Measurements from ENCODE around the gene NECTIN1. TPM values are rescaled to one million over a fixed set of nuclear protein-coding genes. Genes with fewer than 3 reads are reported as not detected.

NECTIN1 gene
- total RNA-seq, 1 experiment from 2014 or later = 14.8 TPM

DNA sequence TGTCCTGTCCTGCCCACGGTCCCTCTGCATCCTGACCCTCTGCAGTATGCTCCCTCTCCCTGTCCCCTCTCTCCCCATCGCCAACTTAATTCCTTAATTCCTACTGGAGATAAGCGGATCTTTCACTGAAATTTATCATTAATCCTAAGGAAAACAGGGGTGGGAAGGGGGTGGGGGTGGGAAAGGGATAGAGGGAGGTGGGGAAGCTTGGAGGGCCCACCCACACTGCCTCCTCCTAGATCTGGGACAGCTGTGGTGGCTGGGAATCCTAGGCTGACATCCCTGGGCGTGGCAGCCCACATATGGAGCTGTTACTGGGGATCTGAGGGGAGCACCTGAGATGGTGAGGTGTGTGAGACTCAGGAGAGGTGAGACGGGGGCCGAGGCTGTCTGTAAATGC, 14.4 kb downstream of the NECTIN1 start:
- no peak for DNase-seq (ENCODE audit: low read depth)

DNA sequence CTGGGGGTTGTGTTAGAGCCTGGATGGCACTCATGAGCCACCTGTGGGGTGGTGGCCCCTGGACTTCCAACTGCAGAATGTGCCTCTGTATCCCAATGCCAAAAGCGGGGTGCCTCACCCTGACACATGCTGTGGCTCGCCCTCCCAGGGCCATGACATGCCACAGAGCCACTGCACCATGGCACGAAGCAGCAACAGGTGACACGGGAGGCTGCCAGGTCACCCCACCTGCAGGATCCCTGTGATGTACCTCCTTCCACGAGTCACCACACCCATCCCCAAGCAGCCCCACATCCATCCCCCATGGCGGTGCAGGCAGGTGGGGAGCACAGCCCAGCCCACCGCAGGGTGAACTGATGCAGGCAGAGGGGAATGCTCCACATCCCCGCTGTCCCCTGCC, 14.8 kb downstream of the NECTIN1 start:
- DNase-seq (ENCODE audit: low read depth) = no peak

DNA sequence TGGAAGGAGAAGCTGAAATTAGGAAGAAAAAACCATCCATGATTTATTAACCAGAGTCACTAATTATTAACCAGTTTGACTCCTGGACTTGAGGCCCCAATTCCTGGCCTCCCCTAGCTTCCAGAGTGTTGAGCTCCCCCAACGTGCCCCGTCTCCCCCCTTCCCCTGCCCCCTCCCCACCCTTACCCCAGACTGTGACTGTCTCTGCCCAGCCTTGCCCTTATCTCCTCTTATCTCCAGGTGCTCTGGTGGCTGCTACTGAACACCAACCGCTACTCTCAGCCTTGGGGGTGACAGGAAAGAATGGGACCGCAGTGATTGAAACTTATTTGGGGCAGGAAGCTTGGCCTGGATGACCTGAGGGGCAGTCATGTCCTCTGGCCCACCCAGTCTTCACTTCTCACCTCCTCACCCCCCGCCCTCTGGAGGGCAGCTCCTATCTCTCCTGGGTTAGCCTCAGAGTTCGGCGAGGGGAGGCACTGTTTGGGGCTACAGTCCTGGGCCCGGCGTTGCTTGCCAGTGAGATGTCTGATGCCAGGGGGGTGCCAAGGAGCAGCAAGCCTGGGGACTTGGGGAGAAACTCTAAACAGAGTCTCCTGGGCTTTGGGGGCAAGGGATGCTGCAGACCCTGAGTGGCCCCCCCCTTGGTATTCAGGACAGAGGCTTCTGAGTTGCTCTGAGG, 15.5 kb downstream of the NECTIN1 start:
- no peak for DNase-seq (ENCODE audit: low read depth)

DNA sequence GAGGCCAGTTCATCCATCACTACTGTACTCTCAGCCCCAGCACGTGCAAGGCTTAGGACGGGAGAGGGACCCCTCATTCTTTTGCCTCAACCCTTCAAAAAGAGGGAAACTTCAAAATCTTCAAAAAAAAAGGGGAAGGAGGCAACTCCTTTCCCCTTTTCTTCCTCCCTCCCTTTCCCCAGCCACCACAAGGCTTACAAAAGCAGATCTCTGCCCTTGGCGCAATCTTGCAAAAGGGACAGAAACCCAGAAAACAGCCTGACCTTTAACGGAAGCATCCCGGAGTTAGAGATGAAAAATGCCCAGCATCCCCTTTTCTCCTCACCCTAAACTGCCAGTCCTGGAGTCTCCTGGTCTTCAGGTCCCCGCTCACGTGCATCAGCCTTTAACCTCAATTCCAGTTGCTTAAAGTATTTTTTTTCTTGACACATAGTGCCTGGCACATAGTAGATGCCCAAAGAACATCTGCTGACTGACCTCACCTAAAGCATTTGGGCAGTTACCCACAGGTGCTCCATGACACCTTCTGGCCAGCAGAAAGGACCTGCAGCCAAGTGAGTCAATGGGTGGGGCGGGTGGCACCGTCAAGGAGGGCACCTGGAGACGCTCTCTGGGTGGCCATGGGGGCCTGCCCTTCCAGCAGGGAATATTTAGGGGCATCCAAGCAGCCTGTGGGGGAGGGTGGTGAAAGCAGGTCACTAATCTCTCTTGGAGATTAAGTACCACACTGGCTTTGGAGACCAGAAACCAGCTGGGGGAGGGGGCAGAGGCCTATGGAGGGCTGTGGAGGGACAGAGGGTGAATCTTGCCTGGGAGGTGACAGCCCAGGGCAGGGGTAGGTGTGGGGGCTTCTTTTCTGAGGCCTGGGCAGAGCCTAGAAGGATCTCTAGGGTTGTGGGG, 16.3 kb downstream of the NECTIN1 start:
- DNase-seq (ENCODE audit: low read depth) = no peak

DNA sequence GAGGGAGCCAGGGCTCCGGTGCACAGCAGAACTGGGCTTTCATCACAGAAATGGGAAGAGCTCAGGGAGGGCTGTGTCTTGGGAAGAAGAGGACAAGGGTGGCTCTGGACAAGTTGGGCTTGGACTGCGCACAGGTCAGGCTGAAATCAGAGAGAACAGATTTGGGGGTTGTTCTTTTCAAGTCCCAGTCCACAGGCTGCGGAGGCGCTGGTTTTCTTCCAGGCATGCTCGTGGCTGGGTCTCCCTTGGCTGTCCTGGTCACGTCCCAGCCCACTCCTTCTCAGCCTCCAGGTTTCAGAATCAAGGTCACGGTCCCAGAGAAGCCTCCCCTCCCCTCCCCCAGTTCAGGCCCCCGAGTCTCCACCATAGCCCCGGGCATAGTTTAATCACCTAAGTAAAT, 17.0 kb downstream of the NECTIN1 start:
- DNase-seq (ENCODE audit: low read depth) = no peak

DNA sequence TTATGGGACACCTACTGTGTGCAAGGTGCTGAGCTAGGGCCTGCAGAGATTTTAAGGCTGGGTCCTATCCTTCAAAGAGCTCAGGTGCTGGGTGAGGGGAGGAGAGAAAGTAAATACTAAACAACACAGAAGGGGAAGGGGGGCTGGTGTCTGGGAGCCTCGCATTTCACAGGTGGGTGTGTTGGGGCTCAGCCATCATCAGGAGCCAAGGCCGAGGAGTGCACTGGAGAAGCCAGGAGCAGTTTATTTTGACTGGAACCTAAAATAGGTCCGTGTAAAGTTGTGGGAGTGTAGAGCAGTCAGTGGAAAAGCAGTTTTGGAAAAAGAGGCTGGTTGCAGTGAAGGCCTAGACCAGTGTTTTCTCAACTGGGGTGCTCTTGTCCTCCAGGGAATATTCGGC, 17.5 kb downstream of the NECTIN1 start:
- no peak for DNase-seq (ENCODE audit: low read depth)

DNA sequence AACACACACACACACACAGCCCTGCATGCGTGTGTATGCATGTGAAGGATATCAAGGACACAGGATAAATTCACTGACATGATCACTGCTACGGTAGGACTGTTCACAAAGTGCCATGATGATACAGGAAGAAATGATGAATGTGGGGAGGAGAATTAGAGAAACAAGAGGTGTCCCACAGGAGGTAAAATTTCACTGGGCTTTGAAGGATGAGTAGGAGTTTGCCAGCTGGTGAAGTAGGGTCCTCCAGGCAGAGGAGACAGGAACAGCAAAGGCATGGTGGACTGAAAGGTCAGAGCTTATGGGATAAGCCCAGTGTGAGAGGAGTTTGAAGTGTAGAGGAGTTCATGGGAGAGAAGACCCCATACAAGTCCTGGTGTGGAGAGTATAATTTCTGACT, 18.6 kb downstream of the NECTIN1 start:
- DNase-seq (ENCODE audit: low read depth) = no peak

DNA sequence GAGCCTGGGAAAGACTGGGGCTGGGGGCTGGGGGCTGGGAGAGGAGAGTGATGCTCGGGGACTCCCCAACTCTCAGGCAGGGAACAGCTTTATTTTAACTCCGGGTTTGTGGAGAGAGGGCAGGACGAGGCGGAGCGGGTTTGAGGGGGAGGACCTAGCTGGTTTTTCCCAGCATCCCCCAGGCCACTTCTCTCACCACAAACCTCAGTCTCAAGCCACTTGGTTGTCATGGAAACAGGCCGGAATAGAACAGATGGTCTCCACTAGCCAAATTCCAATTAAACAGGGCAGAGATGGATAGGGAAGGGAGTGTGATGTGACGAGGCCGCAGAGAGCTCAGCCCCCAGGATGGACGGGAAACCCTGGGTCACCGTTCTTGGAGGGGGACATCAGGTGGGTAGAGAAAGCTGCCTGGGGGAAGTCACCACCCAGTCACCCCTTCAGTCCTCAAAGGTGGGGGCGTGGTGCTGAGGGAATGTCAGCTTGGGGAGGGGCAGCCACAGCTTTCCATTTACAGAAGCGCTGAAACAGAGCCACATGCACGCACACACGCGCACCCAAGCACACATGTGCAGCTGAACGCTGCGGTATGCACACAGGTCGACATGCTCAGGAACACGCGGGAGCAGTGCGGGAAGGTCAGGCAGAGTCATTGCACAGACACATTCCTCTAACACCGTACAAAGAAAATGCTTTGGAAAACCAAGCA, 19.2 kb downstream of the NECTIN1 start:
- DNase-seq (ENCODE audit: low read depth) = peak; percentile 20

DNA sequence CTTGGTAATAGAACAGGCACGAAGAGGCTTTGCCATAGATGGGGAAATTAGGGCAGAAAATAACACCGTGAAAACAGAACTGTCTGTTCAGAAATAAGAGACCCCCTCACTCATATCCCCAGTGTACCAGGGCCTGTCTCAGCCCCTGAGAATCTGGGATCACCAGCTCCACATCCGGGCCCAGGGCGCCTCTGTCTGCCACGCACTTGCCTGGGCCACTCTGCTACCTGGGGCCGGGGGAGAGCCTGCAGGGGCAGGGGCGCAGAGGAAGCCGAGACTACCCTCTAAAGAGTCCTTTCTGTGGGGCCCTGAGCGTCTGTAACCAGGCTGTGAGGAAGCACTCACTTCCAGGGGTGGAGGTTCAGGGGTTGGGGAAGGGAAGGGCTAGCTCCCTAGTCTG, 19.8 kb downstream of the NECTIN1 start:
- DNase-seq (ENCODE audit: low read depth) = no peak

DNA sequence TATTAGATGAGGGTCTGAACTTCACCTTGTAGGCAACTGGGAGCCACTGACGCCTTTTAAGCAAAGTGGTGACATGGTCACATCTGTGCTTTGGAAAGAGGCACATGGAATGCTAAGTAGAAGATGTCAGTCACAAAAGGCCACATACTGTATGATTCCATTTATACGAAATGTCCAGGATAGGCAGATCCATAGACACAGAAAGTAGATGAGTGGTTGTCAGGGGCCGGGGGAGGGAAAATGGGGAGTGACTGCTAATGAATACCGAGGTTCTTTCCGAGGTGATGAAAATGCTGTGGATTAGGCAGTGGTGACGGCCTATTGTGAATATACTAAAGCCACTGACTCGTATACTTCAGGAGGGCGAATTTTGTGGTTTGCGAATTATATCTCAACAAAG, 20.6 kb downstream of the NECTIN1 start:
- DNase-seq (ENCODE audit: low read depth) = no peak

DNA sequence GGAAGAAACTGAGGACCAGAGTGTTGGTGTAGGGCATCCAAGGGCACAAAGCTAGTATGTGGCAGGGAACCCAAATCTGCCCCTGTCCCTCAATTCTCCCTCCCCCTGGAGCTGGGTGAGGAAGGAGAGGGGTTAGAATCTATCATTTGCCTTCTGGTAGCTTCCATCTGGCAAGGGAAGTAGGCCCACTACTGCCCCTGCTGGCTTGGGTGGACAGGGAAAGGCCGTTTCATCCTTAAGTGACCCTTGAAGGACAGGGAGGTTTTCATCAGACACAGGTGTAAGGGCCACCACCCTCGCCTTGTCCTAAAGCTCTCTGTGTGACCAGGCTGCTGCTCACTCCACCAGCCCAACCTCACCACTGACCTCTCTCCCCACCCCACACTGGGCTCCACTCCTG, 22.1 kb downstream of the NECTIN1 start:
- no peak for DNase-seq (ENCODE audit: low read depth)

DNA sequence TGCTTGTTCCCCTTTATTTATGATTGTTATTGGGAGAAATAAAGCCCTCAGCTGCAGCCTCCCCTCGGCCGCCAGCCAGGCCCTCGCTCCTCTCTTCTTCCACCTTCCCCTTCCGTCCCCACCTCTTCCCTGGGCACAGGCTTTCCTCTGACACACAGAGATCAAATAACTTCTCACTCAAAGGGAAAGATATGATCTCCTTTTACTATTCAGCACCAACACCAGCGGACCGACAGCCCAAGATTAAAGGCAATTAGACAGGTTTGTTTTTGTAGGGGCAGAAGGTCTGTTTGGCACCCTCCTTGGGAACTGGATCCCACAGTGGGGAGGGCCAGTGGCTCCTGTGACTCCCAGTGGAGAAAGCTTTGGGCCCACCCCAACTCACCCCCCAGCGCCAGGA, 23.0 kb downstream of the NECTIN1 start:
- no peak for DNase-seq (ENCODE audit: low read depth)

DNA sequence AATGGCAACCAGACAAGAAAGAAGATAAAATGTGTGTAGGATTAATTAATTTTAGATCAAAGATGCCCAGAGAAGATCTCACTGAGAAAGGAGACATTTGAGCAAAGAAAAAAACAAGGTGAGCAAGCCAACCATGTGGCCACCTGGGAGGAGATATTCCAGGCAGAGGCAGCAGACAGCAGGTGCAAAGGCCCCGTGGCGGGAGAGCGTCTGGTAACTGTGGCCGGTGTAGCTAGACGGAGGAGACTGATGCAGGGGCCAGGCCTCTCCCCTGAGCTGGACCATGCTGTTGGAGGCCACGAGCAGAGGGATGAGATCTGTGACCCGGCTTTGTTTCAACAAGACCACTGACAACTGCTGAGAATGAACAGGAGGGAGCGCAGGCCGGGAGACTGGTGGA, 23.6 kb downstream of the NECTIN1 start:
- DNase-seq (ENCODE audit: low read depth) = no peak

DNA sequence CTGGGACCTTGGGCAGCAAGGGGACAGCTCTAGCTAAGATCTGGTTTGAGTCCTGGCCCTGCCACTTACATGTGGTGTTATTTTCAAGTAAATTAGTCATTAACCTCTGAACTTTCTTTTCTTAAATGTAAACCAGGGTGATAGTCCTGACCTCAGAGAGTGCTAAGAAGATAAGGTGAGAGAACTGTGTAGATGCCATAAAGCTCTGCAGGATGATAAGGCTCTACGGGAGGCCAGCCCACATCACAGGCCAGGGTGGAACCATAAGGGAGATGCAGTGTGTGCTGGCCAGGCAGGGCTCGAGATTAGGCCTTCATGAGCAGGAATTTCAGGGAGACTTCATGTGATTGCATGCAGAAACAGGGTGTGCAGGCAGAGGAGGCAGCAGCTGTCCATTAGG, 24.2 kb downstream of the NECTIN1 start:
- no peak for DNase-seq (ENCODE audit: low read depth)

DNA sequence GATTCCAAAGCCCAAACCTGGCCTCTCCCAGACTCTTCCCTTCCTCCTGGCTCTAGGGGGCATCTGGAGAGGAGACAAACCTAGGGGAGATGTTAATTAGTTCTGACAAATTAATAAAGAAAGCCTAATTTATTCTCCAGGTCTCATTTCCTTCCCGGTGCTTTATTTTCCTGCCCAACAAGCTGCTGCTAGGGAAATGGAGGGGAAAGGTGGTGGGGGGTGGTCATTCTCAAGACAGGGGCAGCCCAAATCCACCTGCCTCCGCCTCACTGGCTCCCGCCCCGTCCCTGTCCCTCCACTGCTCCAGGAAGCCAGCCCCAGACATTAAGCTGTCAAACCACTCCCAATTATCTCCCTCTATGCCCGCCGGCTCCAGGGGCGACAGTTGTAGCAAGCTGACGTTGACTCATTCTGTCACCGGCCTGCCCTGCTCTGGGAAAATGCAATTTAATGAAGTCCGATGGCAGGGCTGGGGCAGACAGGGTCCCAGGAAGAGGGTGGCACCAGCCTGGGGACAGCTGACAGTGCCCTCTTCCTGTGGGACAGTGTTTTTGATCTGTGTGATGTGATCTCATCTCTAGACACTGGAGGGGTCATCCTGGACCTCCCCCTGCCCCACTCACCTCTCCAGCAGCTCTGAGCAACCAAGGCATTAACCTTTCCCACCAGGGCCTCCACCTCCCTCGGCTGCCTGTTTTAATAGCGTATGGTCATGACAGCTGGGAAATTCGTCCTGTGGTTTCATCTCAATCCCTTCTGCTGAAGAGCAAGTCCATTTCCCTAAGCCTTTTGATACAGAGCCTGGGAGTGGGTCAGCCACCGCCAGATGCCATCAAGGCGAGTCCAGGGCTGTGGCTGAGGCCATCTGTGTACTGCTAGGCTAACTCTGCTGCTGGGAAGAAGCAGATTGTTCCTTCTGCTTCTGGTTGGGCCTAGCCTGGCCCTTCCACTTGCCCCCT, 27.1 kb downstream of the NECTIN1 start:
- peak; percentile 19 for DNase-seq (ENCODE audit: low read depth)

DNA sequence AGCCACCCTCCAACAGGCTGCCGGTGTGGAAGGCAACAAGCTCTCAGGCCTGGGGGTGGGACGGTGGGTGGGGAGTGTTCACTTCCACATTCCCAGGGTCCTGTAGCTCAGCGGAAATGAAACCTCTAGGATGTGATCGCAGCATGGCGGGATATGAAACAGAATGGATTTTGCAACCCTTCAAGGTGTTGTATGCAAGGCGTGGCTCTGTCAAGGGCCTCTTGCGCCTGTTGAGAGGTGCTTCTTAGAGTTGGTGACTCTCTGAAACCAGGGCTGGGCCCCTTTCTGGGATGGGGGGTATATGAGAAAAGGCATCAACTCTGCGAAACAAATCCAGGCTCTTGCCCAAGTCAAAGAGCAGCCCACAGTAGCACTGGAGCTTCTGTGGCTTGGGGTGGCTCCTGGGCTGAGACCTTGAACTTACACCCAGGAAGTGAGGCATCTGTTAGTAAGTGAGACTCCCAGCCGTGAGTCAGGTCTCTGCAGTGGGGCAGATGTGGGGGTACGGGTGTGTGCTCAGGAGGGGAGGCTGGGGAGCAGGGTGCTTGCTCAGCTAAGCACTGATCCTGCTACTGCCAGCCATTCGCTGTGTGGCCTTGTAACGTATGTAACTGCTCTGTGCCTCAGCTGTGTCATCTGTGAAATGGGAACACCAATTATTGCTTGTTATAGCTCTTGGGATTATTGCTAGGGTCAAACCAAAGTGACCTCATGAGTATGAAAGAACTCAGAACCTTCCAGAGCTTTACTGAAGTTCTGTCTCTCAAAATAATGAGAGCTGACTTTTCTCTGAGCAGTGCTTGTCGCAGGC, 28.3 kb downstream of the NECTIN1 start:
- DNase-seq (ENCODE audit: low read depth) = no peak

DNA sequence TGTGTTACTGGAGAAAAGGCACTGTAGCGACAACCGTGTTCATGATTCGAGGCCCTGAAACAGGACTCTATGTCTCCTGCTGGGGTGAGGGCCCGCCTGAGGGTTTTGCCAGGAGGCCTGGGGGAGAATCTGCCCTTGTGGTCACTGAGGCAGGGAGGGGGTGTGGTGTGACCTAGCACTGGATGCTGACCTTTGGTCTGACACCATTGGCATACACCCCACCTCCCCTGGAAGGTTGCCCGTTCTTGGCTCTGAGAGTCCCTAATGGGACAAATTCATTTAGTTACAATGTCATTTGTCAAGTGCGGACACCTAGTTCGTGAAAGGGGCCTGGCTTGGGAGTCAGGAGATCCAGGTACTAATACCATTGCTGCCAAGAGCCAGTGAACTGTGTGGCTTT, 29.0 kb downstream of the NECTIN1 start:
- no peak for DNase-seq (ENCODE audit: low read depth)

DNA sequence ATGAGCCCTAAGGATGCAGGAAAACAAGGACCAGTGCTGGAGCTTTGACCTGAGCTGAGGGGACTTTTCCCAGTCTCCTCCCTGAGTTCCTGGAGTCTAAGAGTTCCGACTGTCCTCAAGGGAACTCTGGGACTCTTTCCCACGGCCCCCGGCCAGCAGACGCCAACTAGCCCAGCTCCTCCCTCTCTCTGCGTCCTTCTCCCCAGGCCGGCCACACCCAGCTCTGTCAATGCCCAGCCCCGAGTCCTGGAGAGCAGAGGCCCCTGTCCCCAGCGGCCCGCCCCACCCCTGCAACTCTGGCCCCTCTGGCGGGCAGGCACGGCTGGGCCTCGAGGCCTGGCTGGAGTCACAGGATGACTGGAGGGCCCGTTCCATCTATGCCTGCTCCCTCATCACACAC, 29.8 kb downstream of the NECTIN1 start:
- no peak for DNase-seq (ENCODE audit: low read depth)

DNA sequence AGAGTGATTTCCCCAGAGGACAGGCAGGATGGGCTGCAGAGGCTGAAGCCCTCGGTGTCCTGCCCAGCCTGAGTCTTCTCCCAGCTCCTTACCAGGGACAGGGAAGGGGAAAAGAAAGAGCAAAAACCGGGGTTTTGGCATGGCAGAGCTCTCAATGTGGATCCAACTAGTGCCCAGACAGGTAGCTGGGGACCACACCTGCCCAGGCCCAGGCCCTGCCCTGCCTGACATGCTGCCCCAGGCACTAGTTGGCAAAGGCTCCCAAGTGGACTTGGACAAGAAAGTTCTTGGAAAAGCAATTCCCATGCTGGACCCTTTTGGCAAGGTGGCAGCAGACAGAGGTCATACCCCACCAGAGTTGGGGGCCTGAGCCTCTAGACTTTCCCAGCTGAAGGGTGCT, 31.1 kb downstream of the NECTIN1 start:
- DNase-seq (ENCODE audit: low read depth) = no peak

DNA sequence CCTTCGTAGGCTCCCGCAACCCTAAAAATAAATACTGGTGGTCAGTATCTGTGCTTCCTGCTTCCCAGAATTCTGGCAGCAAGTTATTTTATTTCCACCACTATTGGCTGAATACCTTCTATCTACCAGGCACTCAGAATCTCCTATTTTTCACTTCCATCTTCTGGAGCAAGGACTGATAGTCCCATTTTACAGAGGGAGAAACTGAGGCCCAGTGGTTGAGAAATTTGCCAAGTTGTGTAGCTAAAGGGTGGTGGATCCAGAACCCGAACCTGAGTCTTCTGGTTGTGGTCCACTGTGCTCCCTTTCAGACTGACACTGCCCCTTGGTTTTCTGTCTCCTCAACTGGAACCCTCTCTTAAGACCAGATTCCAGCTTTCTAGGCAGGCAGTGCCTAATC, 31.6 kb downstream of the NECTIN1 start:
- DNase-seq (ENCODE audit: low read depth) = no peak
